ENCODE results near the gene PDCD2L.

Gene PDCD2L

DNA sequence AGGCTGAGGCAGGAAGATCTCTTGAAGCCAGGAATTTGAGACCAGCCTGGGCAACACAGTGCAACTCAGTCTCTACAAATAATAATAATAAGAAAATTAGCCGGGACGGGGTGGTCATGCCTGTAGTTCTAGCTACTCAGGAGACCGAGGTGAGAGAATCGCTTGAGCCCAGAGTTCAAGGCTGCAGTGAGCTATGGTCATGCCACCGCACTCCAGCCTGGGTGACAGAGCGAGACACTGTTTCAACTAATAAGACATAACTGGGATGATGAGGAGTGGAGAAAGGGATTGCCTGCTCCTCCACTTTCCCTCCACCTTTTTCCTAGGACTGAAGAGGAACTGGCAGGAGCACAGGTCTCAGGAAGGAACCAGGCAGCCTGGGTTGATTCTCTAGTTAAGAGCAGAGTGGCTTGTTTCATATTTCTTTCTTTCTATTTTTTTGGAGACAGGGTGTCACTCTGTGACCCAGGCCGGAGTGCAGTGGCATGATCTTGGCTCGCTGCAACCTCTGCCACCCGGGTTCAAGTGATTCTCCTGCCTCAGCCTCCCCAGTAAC lies 43.8 kb upstream of the PDCD2L start:
- no peak overlapping the region for H3K4me2 ChIP-seq (ENCODE audit: insufficient read depth, low read length)
- H3K27ac ChIP-seq (ENCODE audit: low read length): no peak overlapping the region
- TF ChIP-seq, protein P1, sequence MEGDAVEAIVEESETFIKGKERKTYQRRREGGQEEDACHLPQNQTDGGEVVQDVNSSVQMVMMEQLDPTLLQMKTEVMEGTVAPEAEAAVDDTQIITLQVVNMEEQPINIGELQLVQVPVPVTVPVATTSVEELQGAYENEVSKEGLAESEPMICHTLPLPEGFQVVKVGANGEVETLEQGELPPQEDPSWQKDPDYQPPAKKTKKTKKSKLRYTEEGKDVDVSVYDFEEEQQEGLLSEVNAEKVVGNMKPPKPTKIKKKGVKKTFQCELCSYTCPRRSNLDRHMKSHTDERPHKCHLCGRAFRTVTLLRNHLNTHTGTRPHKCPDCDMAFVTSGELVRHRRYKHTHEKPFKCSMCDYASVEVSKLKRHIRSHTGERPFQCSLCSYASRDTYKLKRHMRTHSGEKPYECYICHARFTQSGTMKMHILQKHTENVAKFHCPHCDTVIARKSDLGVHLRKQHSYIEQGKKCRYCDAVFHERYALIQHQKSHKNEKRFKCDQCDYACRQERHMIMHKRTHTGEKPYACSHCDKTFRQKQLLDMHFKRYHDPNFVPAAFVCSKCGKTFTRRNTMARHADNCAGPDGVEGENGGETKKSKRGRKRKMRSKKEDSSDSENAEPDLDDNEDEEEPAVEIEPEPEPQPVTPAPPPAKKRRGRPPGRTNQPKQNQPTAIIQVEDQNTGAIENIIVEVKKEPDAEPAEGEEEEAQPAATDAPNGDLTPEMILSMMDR (IDR thresholded peaks at IDR 0.05; ENCODE audit: borderline replicate concordance, extremely low read depth, low read length, poor library complexity, severe bottlenecking): no peak
- no peak for TF ChIP-seq EZH2 (IDR thresholded peaks at IDR 0.05; ENCODE audit: borderline replicate concordance, low read depth, low read length, severe bottlenecking)
- DNase-seq: no peak
- no peak overlapping the region for H2AFZ ChIP-seq (ENCODE audit: low read depth, low read length)
- H3K4me3 ChIP-seq (ENCODE audit: low read depth in 1 of 2, low read length in 2 of 2): no peak overlapping the region
- ATAC-seq (ENCODE audit: insufficient read depth, low read depth): no peak
- H3K79me2 ChIP-seq (ENCODE audit: insufficient read depth, low read length): no peaks in the 10 kb centered on the region
- peaks cover 3% of the 10 kb centered on the region; the same call in 1 of the 2 replicates for H3K36me3 ChIP-seq (ENCODE audit: insufficient read depth, low read length)
- peaks cover 8% of the 10 kb centered on the region for H3K4me1 ChIP-seq (ENCODE audit: insufficient read depth, low read length)
- H3K27me3 ChIP-seq (ENCODE audit: insufficient read depth, low read length, poor library complexity): no peaks in the 10 kb centered on the region
- H3K9ac ChIP-seq (ENCODE audit: low read depth, low read length): no peak overlapping the region
- H4K20me1 ChIP-seq (ENCODE audit: insufficient read depth, low read length): no peaks in the 10 kb centered on the region
- H3K9me3 ChIP-seq (ENCODE audit: insufficient read depth, low read length, severe bottlenecking): no peaks in the 10 kb centered on the region

DNA sequence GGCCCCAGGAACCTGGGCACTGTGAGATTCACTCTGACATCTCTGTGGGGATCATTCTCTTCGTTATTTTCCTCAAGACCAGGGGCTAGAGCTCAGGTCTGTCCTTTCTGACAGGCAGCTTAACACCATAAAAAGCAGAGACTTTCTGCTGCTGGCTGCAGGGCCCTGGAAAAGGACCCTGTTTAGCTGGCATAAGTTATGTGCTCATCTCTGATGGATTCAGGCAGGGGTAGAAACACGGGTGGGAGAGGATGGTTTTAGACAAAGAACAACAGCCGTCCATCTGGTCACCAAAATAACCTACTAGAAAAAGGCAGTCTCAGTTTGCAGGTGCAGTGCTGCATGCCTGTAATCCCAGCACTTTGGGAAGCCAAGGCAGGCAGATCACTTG lies 41.5 kb upstream of the PDCD2L start:
- H3K36me3 ChIP-seq (ENCODE audit: insufficient read depth, low read length): peaks cover 13% of the 10 kb centered on the region
- H3K27me3 ChIP-seq (ENCODE audit: insufficient read depth, low read length, poor library complexity): no peaks in the 10 kb centered on the region
- peaks cover 28% of the 10 kb centered on the region for H3K4me1 ChIP-seq (ENCODE audit: insufficient read depth, low read length)
- H3K9me3 ChIP-seq (ENCODE audit: insufficient read depth, low read length, severe bottlenecking): no peaks in the 10 kb centered on the region
- H4K20me1 ChIP-seq (ENCODE audit: insufficient read depth, low read length): peaks cover 6% of the 10 kb centered on the region; the same call in 1 of the 2 replicates
- no peak for ATAC-seq (ENCODE audit: insufficient read depth, low read depth)
- H2AFZ ChIP-seq (ENCODE audit: low read depth, low read length): no peak overlapping the region
- no peak overlapping the region for H3K4me3 ChIP-seq (ENCODE audit: low read depth in 1 of 2, low read length in 2 of 2)
- no peak overlapping the region for H3K9ac ChIP-seq (ENCODE audit: low read depth, low read length)
- no peak overlapping the region for H3K27ac ChIP-seq (ENCODE audit: low read length)
- peaks cover 15% of the 10 kb centered on the region for H3K79me2 ChIP-seq (ENCODE audit: insufficient read depth, low read length)
- no peak for TF ChIP-seq EZH2 (IDR thresholded peaks at IDR 0.05; ENCODE audit: borderline replicate concordance, low read depth, low read length, severe bottlenecking)
- TF ChIP-seq, protein P1 (IDR thresholded peaks at IDR 0.05; ENCODE audit: borderline replicate concordance, extremely low read depth, low read length, poor library complexity, severe bottlenecking): no peak
- no peak overlapping the region for H3K4me2 ChIP-seq (ENCODE audit: insufficient read depth, low read length)
- DNase-seq: no peak

DNA sequence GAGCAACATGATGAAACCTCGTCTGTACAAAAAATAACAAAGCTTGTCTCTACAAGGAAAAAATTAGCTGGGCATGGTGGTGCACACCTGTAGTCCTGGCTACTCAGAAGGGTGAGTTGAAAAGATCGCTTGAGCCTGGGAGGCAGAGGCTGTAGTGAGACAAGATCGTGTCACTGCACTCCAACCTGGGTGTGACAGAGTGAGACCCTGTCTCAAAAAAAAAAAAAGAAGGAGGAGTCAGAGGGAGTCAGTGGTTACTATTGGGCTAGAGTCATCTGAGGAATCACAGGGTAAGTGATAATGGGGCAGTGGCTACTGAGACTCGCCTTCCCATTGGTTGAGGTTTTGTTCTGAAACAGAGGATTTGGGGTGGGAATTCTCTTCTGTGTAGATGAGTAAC lies 41.1 kb upstream of the PDCD2L start:
- no peak overlapping the region for H3K4me2 ChIP-seq (ENCODE audit: insufficient read depth, low read length)
- DNase-seq: no peak

More for the DNA sequence above, 41.1 kb upstream of the PDCD2L start:
- peaks cover 18% of the 10 kb centered on the region for H3K36me3 ChIP-seq (ENCODE audit: insufficient read depth, low read length)
- H3K27ac ChIP-seq (ENCODE audit: low read length): no peak overlapping the region
- TF ChIP-seq, protein P1 (IDR thresholded peaks at IDR 0.05; ENCODE audit: borderline replicate concordance, extremely low read depth, low read length, poor library complexity, severe bottlenecking): no peak
- no peak for TF ChIP-seq EZH2 (IDR thresholded peaks at IDR 0.05; ENCODE audit: borderline replicate concordance, low read depth, low read length, severe bottlenecking)
- no peak overlapping the region for H3K4me3 ChIP-seq (ENCODE audit: low read depth in 1 of 2, low read length in 2 of 2)
- no peak overlapping the region for H2AFZ ChIP-seq (ENCODE audit: low read depth, low read length)
- H3K9ac ChIP-seq (ENCODE audit: low read depth, low read length): no peak overlapping the region
- peaks cover 15% of the 10 kb centered on the region for H3K79me2 ChIP-seq (ENCODE audit: insufficient read depth, low read length)
- peaks cover 28% of the 10 kb centered on the region for H3K4me1 ChIP-seq (ENCODE audit: insufficient read depth, low read length)
- peaks cover 6% of the 10 kb centered on the region; the same call in 1 of the 2 replicates for H4K20me1 ChIP-seq (ENCODE audit: insufficient read depth, low read length)
- no peaks in the 10 kb centered on the region for H3K27me3 ChIP-seq (ENCODE audit: insufficient read depth, low read length, poor library complexity)
- H3K9me3 ChIP-seq (ENCODE audit: insufficient read depth, low read length, severe bottlenecking): no peaks in the 10 kb centered on the region
- ATAC-seq (ENCODE audit: insufficient read depth, low read depth): no peak
